Activated naive CD4-positive, alpha-beta T cell treated with anti-CD3 and anti-CD28 coated beads, Interleukin-2, amount 50 U/mL, for 24 hours (primary cell): Measurements from ENCODE around the gene NUP62.
"Not testable (repeated sequence)": the region's sequence is repeated elsewhere in the genome, so short reads cannot be mapped to it uniquely, and the experiment has no call there.

Source experiments
- H3K27ac Mint-ChIP-seq: one replicate; pipeline ENCODE4 v1.8.0; 2021; ENCODE audit warnings: mild to moderate bottlenecking, mixed read lengths
- H3K27me3 Mint-ChIP-seq: one replicate; pipeline ENCODE4 v1.8.0; 2021; ENCODE audit warnings: mixed read lengths
- H3K36me3 Mint-ChIP-seq: one replicate; pipeline ENCODE4 v1.8.0; 2021; ENCODE audit warnings: mixed read lengths
- H3K4me1 Mint-ChIP-seq: one replicate; pipeline ENCODE4 v1.8.0; 2021; ENCODE audit warnings: mixed read lengths
- H3K4me3 Mint-ChIP-seq: one replicate; pipeline ENCODE4 v1.8.0; 2021; ENCODE audit warnings: mild to moderate bottlenecking, mixed read lengths
- H3K9me3 Mint-ChIP-seq: one replicate; pipeline ENCODE4 v1.8.0; 2021; ENCODE audit warnings: mixed read lengths

The NUP62 gene

DNA sequence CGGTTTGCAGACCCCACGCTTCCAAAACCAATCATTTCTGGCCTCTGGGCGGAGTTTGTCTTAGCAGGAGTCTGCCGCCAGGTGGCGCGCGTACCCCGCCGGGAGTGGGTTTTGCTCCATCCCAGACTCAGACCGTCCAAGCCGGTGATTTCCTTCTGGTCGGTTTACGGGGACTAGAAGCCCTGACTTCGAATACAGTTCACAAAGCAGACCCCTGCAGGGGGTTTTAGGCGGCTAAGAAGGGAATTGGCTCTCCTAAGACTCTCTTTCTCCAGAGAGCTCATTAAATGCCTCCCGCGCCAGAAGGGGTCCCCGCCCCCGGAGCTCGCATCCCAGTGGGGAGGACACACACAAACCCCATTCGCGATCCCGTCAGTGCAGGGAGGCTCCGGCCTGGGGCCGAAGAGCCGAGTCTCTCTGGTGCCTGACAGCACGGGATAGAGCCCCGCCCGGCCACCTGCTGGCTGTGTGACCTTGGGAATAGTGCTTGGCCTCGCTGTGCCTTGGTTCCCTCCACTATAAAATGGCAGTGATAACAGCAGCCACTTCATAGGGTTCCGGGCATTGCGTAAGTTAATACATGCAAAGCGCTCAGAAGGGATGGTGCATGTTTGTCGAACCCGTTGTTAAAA lies 8.6 kb upstream of the NUP62 start:
- Mint-ChIP-seq H3K4me3 (no peak overlapping the region), H3K36me3 (no peaks in the 10 kb centered on the region), H3K4me1 (peaks cover 14% of the 10 kb centered on the region), H3K27me3 (no peaks in the 10 kb centered on the region), H3K9me3 (no peaks in the 10 kb centered on the region), H3K27ac (no peak overlapping the region)

DNA sequence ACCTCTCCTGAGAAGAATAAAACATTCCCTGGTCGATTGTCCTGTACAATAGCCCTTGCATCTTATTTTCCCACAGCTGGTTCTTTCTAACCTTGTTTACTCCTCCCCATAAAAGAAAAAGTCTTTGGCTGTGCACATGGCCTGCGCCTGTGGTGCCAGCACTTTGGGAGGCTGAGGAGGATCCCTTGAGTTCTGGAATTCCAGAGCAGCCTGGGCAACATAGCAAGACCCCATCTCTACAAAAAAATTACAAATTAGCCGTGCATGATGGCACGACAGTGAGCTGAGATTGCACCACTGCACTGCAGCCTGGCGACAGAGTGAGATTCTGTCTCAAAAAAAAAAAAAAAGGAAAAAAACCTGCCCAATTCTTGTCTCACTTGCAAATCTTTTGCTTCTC lies 7.2 kb upstream of the NUP62 start:
- peaks cover 24% of the 10 kb centered on the region for H3K4me1 Mint-ChIP-seq
- H3K9me3 Mint-ChIP-seq, result no peaks in the 10 kb centered on the region
- H3K36me3 Mint-ChIP-seq, result peaks cover 6% of the 10 kb centered on the region
- H3K27me3 Mint-ChIP-seq, result no peaks in the 10 kb centered on the region
- no peak overlapping the region for H3K4me3 Mint-ChIP-seq
- H3K27ac Mint-ChIP-seq, result peak overlapping the region; percentile 3

- H3K27me3 Mint-ChIP-seq, result peaks cover 1% of the 10 kb centered on the region
- peaks cover 39% of the 10 kb centered on the region for H3K4me1 Mint-ChIP-seq
- peaks cover 17% of the 10 kb centered on the region for H3K36me3 Mint-ChIP-seq
- H3K4me3 Mint-ChIP-seq, result peak overlapping the region; percentile 65
- H3K27ac Mint-ChIP-seq, result no peak overlapping the region
- no peaks in the 10 kb centered on the region for H3K9me3 Mint-ChIP-seq
Measured at GRCh38 chr19:49933643-49934042, 4.3 kb upstream of the NUP62 start.

GRCh38 chr19:49932731-49933131 lies 3.4 kb upstream of the NUP62 start:
- H3K4me3 Mint-ChIP-seq, result no peak overlapping the region
- no peaks in the 10 kb centered on the region for H3K9me3 Mint-ChIP-seq
- no peak overlapping the region for H3K27ac Mint-ChIP-seq
- peaks cover 43% of the 10 kb centered on the region for H3K4me1 Mint-ChIP-seq
- H3K36me3 Mint-ChIP-seq, result peaks cover 20% of the 10 kb centered on the region
- peaks cover 1% of the 10 kb centered on the region for H3K27me3 Mint-ChIP-seq

GRCh38 chr19:49932041-49932451 lies 2.7 kb upstream of the NUP62 start:
- Mint-ChIP-seq H3K4me1 (peaks cover 50% of the 10 kb centered on the region), H3K9me3 (no peaks in the 10 kb centered on the region), H3K27me3 (peaks cover 1% of the 10 kb centered on the region), H3K4me3 (peak overlapping the region; percentile 63), H3K36me3 (peaks cover 24% of the 10 kb centered on the region), H3K27ac (no peak overlapping the region)

DNA sequence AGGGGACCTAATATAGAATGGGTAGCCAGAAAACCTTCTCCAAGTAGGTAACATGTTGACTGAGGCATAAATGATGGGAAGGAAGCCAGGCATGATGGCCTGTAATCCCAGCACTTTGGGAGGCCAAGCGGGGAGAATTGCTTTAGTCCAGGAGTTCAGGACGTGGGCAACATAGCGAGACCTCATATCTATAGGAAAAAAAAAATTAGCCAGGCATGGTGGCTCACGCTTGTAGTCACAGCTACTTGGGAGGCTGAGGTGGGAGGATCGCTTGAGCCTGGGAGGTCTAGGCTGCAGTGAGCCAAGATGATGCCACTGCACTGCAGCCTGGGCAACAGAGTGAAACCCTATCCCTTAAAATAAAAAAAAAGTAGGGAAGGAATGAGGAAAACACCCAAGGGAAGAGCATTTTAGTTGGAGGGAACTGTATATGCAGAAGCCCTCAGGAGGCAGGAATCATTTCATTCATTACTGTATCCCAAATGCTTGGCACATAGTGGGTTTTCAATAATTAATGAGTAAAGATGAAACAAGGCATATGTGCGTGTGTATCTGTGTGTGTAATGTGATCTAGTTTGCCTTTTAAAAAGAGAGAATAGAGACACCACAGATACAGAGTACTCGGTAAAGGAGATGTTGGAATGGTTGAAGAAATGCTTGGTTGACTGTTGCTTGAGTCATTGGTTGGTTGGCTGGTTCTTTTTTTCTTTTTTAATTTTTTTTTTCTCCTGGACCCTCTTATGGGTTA lies 2.2 kb upstream of the NUP62 start:
- Mint-ChIP-seq H3K4me3 (peak overlapping the region; percentile 63), H3K27ac (no peak overlapping the region), H3K27me3 (peaks cover 1% of the 10 kb centered on the region), H3K9me3 (no peaks in the 10 kb centered on the region), H3K4me1 (peaks cover 54% of the 10 kb centered on the region), H3K36me3 (peaks cover 24% of the 10 kb centered on the region)

DNA sequence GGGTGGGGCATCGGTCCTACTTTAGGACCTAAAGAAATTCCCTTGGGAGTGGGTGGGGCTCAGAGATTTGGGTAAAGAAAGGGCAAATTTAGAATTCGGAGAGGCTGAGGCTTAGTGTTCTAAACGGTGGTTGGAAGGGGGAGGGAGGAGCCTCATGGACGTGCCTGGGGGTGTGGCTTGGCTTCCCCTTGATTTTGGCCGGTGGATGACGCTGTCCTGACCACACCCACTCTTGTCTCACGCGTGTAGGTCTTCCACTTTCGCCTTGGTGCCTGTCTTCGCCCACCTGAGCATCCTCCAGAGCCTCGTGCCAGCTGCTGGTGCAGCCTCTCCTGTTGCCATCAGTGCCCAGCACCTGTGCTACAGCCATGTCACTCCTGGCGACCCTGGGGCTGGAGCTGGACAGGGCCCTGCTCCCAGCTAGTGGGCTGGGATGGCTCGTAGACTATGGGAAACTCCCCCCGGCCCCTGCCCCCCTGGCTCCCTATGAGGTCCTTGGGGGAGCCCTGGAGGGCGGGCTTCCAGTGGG lies 1.2 kb upstream of the NUP62 start:
- peaks cover 58% of the 10 kb centered on the region for H3K4me1 Mint-ChIP-seq
- peak overlapping the region; percentile 45 for H3K4me3 Mint-ChIP-seq
- no peaks in the 10 kb centered on the region for H3K9me3 Mint-ChIP-seq
- peak overlapping the region; percentile 8 for H3K27ac Mint-ChIP-seq
- H3K27me3 Mint-ChIP-seq, result peaks cover 1% of the 10 kb centered on the region
- peaks cover 24% of the 10 kb centered on the region for H3K36me3 Mint-ChIP-seq

GRCh38 chr19:49929611-49930482 lies 543 bp upstream of the NUP62 start:
- Mint-ChIP-seq H3K9me3 (no peaks in the 10 kb centered on the region), H3K27me3 (peaks cover 1% of the 10 kb centered on the region), H3K36me3 (peaks cover 27% of the 10 kb centered on the region), H3K4me3 (peak overlapping the region; percentile 95), H3K4me1 (peaks cover 62% of the 10 kb centered on the region), H3K27ac (peak overlapping the region; percentile 100)

DNA sequence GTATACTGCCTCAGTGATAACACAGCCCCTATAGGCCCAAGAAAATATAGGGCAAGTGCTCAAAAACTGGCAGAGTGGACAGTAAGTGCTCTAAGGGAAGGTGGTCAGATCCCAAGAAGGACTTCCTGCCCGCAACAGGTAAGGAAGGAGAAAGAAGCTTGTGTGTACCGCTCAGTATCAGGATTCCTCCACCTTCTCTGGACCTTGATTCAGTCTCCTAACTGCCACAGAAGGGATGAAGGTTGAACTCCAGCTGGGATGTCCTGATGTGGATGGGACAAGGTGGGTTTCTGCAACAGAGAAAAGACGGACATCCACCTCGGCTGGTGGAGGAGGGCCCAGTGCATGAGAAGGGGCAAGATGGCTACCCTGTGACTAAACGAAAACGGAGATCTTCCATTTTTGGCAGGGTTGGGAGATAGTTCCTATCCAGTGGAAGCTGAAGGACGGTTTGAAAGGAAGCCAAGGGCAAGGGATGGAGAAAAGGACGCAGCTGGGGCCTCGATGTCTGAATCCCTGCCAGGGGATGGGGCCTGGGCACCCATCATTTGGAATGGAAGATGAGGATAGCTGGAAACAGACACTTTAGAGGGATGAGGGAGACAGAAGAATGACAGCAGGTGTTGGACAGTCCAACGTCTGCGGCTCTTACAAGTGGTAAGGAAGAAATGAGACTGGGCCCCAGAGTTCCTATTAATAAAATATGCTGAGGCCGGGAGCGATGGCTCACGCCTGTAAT lies 1.6 kb downstream of the NUP62 start:
- Mint-ChIP-seq H3K27me3 (peaks cover 1% of the 10 kb centered on the region), H3K4me3 (peak overlapping the region; percentile 95), H3K4me1 (peaks cover 54% of the 10 kb centered on the region), H3K27ac (peak overlapping the region; percentile 94), H3K36me3 (peaks cover 29% of the 10 kb centered on the region), H3K9me3 (no peaks in the 10 kb centered on the region)

DNA sequence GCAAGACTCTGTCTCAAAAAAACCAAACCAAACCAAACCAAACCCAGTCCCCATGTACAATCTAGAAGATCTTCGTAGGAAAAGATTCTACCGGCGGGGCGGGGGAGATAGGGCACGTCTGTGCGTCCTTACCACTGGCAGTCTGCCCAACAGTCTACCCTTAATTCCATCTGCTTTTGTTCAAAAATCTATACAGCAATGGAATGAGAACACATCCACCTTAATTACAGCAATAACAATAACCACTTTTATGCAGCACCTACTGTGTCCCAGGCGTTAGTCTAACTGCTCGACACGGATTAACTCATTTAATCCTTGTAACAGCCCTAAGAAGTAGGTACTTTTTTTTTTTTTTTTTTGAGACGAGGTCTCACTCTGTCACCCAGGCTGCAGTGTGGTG lies 2.8 kb downstream of the NUP62 start:
- Mint-ChIP-seq H3K4me3 (peak overlapping the region; percentile 4), H3K4me1 (peaks cover 51% of the 10 kb centered on the region), H3K9me3 (no peaks in the 10 kb centered on the region), H3K27ac (peak overlapping the region; percentile 30), H3K36me3 (peaks cover 22% of the 10 kb centered on the region), H3K27me3 (peaks cover 1% of the 10 kb centered on the region)

- peaks cover 47% of the 10 kb centered on the region for H3K4me1 Mint-ChIP-seq
- H3K27me3 Mint-ChIP-seq, result peaks cover 1% of the 10 kb centered on the region
- peak overlapping the region; percentile 51 for H3K4me3 Mint-ChIP-seq
- no peak overlapping the region for H3K27ac Mint-ChIP-seq
- peaks cover 19% of the 10 kb centered on the region for H3K36me3 Mint-ChIP-seq
- H3K9me3 Mint-ChIP-seq, result no peaks in the 10 kb centered on the region
Measured at GRCh38 chr19:49925486-49925885, 3.8 kb downstream of the NUP62 start.

DNA sequence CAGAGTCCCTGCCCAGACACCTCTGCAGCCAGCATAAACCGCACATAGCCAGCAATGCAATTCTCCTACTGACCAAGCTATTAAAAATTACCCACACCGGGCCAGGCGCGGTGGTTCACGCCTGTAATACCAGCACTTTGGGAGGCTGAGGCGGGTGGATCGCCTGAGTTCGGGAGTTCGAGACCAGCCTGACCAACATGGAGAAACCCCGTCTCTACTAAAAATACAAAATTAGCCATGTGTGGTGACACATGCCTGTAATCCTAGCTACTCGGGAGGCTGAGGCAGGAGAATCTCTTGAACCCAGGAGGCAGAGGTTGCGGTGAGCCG lies 4.5 kb downstream of the NUP62 start:
- not testable (repeated sequence) for H3K9me3 Mint-ChIP-seq, H3K27me3 Mint-ChIP-seq, H3K27ac Mint-ChIP-seq, H3K4me3 Mint-ChIP-seq
- Mint-ChIP-seq H3K36me3 (peaks cover 15% of the 10 kb centered on the region), H3K4me1 (peaks cover 44% of the 10 kb centered on the region)

DNA sequence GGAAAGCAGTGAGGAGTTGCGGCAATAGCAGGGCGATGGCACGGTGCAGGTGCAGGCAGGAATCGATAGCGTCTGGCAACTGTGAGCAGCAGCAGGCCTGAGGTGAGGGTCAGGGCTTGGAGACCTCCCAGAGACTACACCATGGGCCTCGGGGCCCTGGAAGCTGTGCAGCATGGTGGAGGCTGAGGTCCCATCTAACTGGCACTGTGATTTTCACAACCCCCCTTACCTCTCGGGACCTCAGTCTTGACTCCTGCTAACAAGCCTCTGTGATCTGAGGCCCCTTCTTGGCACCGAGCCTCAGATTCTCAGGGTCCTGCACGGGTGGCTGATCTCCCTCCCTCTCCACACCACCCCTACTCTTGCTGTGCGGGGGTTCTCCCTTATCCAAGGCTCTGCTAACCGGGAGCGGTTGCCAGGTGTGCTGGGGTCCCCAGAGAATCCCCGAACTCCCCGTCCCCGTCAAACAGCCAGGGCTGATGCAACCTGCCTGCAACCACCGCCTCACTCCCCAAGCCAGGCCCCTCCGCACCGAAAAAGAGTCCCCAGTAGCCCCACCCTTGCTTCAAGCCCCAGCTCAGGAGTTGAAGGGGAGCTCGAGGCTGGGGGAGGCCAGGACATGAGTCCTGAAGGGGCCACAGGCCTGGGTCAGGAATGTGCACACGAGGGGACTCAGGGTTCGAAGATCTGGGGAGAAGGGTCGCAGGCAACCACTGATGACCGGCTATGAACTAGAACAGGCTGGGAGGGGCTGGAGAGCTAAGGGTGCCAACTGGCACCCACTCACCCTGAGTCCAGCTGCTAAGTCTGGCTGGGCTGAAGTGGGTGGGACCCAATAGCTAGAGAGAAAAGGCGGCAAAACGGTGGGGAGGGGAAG lies 5.1 kb downstream of the NUP62 start:
- no peak overlapping the region for H3K27ac Mint-ChIP-seq

More for the DNA sequence above, 5.1 kb downstream of the NUP62 start:
- no peaks in the 10 kb centered on the region for H3K9me3 Mint-ChIP-seq
- H3K36me3 Mint-ChIP-seq, result peaks cover 13% of the 10 kb centered on the region
- H3K27me3 Mint-ChIP-seq, result no peaks in the 10 kb centered on the region
- H3K4me3 Mint-ChIP-seq, result no peak overlapping the region
- peaks cover 48% of the 10 kb centered on the region for H3K4me1 Mint-ChIP-seq
